Lung (tissue), 12 donors: Measurements from ENCODE around the gene ELOB. TPM values are rescaled to one million over a fixed set of nuclear protein-coding genes. Genes with fewer than 3 reads are reported as not detected.
A peak's percentile ranks its signal among the peaks of the same experiment; 100 is the strongest.

Source experiments
- ATAC-seq: fragments of 200-7000 bp; cut with Tn5 transposase; one replicate; pipeline ENCODE4 v1.9.1; 2020; ENCODE audit warnings: moderate number of reproducible peaks; ENCODE audit not compliant: insufficient read depth, low FRiP score
- DNase-seq, 3 donors: peaks; one replicate each; pipeline ENCODE4 v3.0.0-alpha.2; 2013 to 2017
- H3K27ac ChIP-seq, 2 donors: one replicate each; pipeline ENCODE4 v1.5.1; 2013; ENCODE audit warnings: mild to moderate bottlenecking in 2 of 2, moderate library complexity in 2 of 2, control low read depth in 1 of 2, inconsistent platforms in 1 of 2, low read depth in 1 of 2, low read length in 1 of 2
- H3K27me3 ChIP-seq, 3 donors: one replicate each; pipeline ENCODE4 v1.5.1; 2013; ENCODE audit warnings: low read length in 2 of 3; ENCODE audit not compliant: control insufficient read depth in 3 of 3, insufficient read depth in 3 of 3
- H3K36me3 ChIP-seq, 4 donors: one replicate each; pipeline ENCODE4 v1.5.1; 2013; ENCODE audit warnings: low read length in 4 of 4, mild to moderate bottlenecking in 1 of 4, moderate library complexity in 1 of 4; ENCODE audit not compliant: control insufficient read depth in 4 of 4, insufficient read depth in 4 of 4
- H3K4me1 ChIP-seq, 5 donors: one replicate each; pipeline ENCODE4 v1.5.1; 2013; ENCODE audit warnings: low read length in 5 of 5, mild to moderate bottlenecking in 2 of 5, moderate library complexity in 1 of 5; ENCODE audit not compliant: control insufficient read depth in 5 of 5, insufficient read depth in 5 of 5
- H3K4me3 ChIP-seq: one replicate; pipeline ENCODE4 v1.5.1; 2013; ENCODE audit warnings: mild to moderate bottlenecking, control low read depth, moderate library complexity
- H3K9ac ChIP-seq, 2 donors: one replicate each; pipeline ENCODE4 v1.5.1; 2013; ENCODE audit warnings: low read length in 2 of 2, control low read depth in 1 of 2; ENCODE audit not compliant: insufficient read depth in 1 of 2
- H3K9me3 ChIP-seq, 4 donors: one replicate each; pipeline ENCODE4 v1.5.1; 2013; ENCODE audit warnings: low read length in 3 of 4, mild to moderate bottlenecking in 1 of 4, moderate library complexity in 1 of 4; ENCODE audit not compliant: control insufficient read depth in 4 of 4, insufficient read depth in 3 of 4
- WGBS, 2 donors: extraction: QIAGEN DNeasy Blood & Tissue Kit; methylation state at CpG; one replicate each; pipeline ENCODE4 v1.1.7; 2013; 5-methylcytosine and 5-hydroxymethylcytosine counted together
- polyA plus RNA-seq, 2 donors: library from polyadenylated mRNA; stranded (reverse); fragments of 200-250 nt; gene quantifications; one replicate each; pipeline ENCODE4 v1.2.1, GENCODE V29; 2013
- total RNA-seq, 2 donors: library from RNA; depleted of rRNA in 1 of 2; stranded (reverse); fragments of >200 nt in 1 of 2; gene quantifications; one replicate each; pipeline ENCODE4 v1.2.1, GENCODE V29; 2014 to 2021
- TF ChIP-seq, protein P1 (sequence below): IDR thresholded peaks from 2 replicates; pipeline ENCODE4 v1.5.1; 2012; ENCODE audit warnings: mild to moderate bottlenecking; ENCODE audit errors: control extremely low read depth, extremely low read depth
- donor health status: control.
- donor health status: control.
- donor health status: Bipolar disorder and iron deficiency.
- donor health status: healthy.
- donor health status: DM: yes; HTN: yes; CAD: no.

The ELOB gene
- total and polyA plus RNA-seq, 4 donors: 87.0 to 740 (median 346) TPM

DNA sequence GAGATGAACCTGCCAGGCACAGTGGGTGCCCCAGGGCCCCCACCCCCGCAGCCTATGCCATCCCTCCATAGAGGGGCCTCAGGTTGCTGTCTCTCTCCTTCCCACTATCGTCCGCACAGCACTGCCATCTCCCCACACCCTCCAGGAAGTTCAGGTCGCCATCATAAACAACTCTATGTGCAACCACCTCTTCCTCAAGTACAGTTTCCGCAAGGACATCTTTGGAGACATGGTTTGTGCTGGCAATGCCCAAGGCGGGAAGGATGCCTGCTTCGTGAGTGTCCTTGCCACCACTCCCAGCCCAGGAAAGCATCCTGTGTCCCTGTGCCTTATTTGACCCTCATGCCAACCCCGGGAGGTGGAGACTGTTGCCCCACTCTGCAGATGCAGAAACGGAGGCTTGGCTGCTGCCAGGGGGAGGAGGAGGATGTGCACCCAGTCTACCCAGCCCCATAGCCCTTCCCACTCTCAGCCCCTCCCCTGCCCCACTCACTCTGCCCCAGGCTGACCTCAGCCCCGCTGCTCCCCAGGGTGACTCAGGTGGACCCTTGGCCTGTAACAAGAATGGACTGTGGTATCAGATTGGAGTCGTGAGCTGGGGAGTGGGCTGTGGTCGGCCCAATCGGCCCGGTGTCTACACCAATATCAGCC, 43.9 kb upstream of the ELOB start:
- DNase-seq (no peak), ATAC-seq (no peak)
- H3K4me1 ChIP-seq: no peaks in the 10 kb centered on the region
- H3K9me3 ChIP-seq: no peaks in the 10 kb centered on the region
- TF ChIP-seq, protein P1, sequence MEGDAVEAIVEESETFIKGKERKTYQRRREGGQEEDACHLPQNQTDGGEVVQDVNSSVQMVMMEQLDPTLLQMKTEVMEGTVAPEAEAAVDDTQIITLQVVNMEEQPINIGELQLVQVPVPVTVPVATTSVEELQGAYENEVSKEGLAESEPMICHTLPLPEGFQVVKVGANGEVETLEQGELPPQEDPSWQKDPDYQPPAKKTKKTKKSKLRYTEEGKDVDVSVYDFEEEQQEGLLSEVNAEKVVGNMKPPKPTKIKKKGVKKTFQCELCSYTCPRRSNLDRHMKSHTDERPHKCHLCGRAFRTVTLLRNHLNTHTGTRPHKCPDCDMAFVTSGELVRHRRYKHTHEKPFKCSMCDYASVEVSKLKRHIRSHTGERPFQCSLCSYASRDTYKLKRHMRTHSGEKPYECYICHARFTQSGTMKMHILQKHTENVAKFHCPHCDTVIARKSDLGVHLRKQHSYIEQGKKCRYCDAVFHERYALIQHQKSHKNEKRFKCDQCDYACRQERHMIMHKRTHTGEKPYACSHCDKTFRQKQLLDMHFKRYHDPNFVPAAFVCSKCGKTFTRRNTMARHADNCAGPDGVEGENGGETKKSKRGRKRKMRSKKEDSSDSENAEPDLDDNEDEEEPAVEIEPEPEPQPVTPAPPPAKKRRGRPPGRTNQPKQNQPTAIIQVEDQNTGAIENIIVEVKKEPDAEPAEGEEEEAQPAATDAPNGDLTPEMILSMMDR: no peak
- H3K9ac ChIP-seq: no peak overlapping the region
- no peaks in the 10 kb centered on the region for H3K36me3 ChIP-seq
- peaks cover 0 to 3% (median 0%) of the 10 kb centered on the region in 3 donors for H3K27me3 ChIP-seq
- no peak overlapping the region for H3K27ac ChIP-seq
- WGBS, 2 donors: 76 to 84% methylated on average over 14 of the region's 14 CpGs
- H3K4me3 ChIP-seq: no peak overlapping the region

DNA sequence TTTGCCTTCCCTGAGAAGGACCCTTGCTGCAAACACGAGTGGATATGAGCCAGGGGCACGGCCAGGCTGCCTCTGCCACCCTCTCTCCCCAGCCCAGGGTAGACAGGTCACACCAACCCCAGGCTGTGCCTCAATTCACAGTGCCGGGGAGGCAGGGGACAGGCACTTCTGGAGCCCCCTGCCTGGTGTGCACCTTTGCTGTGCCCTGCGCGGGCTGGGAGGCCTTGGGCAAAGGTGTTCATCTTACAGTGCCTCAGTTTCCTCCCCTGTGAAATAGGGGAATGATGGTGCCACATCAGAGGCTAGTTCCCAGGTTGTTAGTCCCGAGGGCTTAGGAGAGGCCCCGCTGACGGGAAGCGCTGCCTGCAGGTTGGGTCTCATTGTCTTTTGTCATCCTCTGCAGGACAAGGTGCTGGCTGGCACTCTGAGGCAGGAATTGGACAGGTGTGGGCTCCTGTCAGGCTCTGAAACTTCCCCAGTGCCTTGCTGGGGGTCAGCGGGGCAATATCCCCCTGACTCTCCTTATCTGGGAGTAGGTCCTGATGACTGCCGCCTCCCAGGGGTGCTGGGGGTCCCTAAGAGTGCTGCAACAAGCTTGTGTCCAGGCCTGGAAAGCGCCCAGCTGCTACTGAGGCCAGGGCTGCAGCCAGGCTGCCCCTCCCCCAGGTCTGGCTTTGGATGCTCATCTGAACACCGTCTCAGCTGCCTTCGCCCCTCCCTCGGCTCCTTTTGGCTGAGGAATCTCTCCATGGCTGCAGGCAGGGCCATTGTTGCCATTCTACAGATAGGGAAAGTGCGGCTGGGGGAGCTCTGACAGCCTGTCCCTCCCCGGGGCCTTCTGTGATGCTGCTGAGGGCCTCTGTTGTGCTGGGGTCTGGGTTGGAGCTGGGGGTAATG, 43.1 kb upstream of the ELOB start:
- Histone ChIP-seq H3K36me3 (no peaks in the 10 kb centered on the region), H3K27ac (no peak overlapping the region), H3K9me3 (no peaks in the 10 kb centered on the region), H3K9ac (no peak overlapping the region), H3K27me3 (peaks cover 0 to 3% (median 0%) of the 10 kb centered on the region in 3 donors), H3K4me1 (no peaks in the 10 kb centered on the region), H3K4me3 (no peak overlapping the region)
- DNase-seq (no peak), ATAC-seq (no peak)
- TF ChIP-seq, protein P1: no peak
- 75 to 89% methylated on average over 17 of the region's 17 CpGs for WGBS, 2 donors

DNA sequence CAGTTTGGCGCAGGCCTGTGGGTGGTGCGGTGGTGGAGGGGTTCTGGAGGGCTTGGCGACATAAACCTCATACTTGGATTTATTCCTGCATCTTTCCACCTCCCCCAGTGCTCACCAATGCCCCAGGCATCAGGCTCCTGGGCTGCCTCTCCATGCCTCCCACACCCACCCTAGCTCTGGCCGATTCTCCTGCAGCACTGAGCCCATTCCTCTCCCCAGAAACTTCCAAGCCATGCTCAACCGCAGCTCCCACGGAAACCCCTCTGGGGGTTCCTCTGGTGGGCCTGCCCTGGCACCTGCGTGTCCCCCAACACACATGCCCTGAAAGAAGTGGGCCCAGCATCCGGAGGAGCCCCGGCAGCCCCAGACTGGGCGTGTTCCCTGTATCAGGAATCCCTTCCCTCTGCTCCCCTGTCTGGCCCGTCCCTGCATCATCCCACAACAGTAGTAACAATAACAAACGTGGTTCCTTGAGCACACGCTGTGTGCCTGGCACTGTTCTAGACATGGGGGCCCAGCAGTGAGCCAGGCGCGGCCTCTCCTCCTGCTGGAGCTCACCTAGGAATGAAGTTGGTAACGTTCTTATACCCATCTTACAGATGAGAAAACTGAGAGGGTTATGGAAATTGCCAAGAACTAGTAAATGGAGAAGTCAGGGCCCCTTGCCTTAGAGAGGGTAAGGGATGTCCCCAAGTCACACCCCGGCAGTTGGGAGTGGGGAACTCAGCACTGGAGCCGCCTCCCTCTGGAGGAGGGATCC, 42.3 kb upstream of the ELOB start:
- no peaks in the 10 kb centered on the region for H3K4me1 ChIP-seq
- 84 to 88% methylated on average over 18 of the region's 18 CpGs for WGBS, 2 donors
- no peak overlapping the region for H3K9ac ChIP-seq
- H3K27ac ChIP-seq: no peak overlapping the region
- peaks cover 0 to 6% (median 0%) of the 10 kb centered on the region in 3 donors for H3K27me3 ChIP-seq
- TF ChIP-seq, protein P1: no peak
- no peaks in the 10 kb centered on the region for H3K36me3 ChIP-seq
- peak in 1 of 3 donors; percentile 7 for DNase-seq
- no peaks in the 10 kb centered on the region for H3K9me3 ChIP-seq
- no peak overlapping the region for H3K4me3 ChIP-seq
- ATAC-seq: no peak
